PFSK-1 (cell line): ENCODE measurements around the gene SLX9.

ENCODE experiments used
- POLR2AphosphoS5 ChIP-seq: IDR thresholded peaks from 2 replicates; pipeline ENCODE4 v1.6.1; 2012; ENCODE audit warnings: low read depth, mild to moderate bottlenecking, control low read depth, low read length, moderate library complexity
- REST ChIP-seq, 2 experiments: IDR thresholded peaks; 2 replicates each; pipeline versions ENCODE4 v1.6.1 to v1.8.0; 2011 to 2012; ENCODE audit warnings: low read depth in 2 of 2, low read length in 2 of 2, control low read depth in 1 of 2, inconsistent platforms in 1 of 2, mild to moderate bottlenecking in 1 of 2, moderate library complexity in 1 of 2; ENCODE audit not compliant: insufficient read depth in 1 of 2
- SIN3A ChIP-seq: IDR thresholded peaks from 2 replicates; pipeline ENCODE4 v1.6.1; 2012; ENCODE audit warnings: mild to moderate bottlenecking, low read length, moderate library complexity, borderline replicate concordance; ENCODE audit not compliant: insufficient read depth
- TAF1 ChIP-seq: IDR thresholded peaks from 2 replicates; pipeline ENCODE4 v1.6.1; 2012; ENCODE audit warnings: low read length, control low read depth, borderline replicate concordance; ENCODE audit not compliant: insufficient read depth

- TF ChIP-seq POLR2AphosphoS5 (no peak), REST (IDR thresholded peaks at IDR 0.05; ENCODE audit: insufficient read depth in 1 of 2, low read depth in 2 of 2, low read length in 2 of 2) (no peak), TAF1 (no peak), SIN3A (no peak)
Observed at GRCh38 chr21:45003331-45004058, 63.7 kb downstream of the SLX9 start.
